KG1 (cell line): ENCODE measurements around the gene ZFR2.

Experiments
- DNase-seq: peaks from one replicate; lab custom pipeline; 2025; lab: John Stamatoyannopoulos, UW

ZFR2 gene

GRCh38 chr19:3813473-3814392 lies 55.1 kb downstream of the ZFR2 start:
- no peak for DNase-seq

GRCh38 chr19:3810708-3811355 lies 58.0 kb downstream of the ZFR2 start:
- DNase-seq, result no peak

- no peak for DNase-seq
These were observed 58.7 kb downstream of the ZFR2 start for GRCh38 chr19:3809881-3810707.

GRCh38 chr19:3808420-3809143 lies 60.3 kb downstream of the ZFR2 start:
- DNase-seq, result no peak

- DNase-seq, result no peak
These were observed 61.1 kb downstream of the ZFR2 start for GRCh38 chr19:3807574-3808354.

GRCh38 chr19:3807131-3807480 lies 61.7 kb downstream of the ZFR2 start:
- DNase-seq, result no peak

- no peak for DNase-seq
These were observed 63.0 kb downstream of the ZFR2 start for GRCh38 chr19:3805859-3806258.

- no peak for DNase-seq
These were observed 64.4 kb downstream of the ZFR2 start for GRCh38 chr19:3804429-3804828.

- no peak for DNase-seq
These were observed 64.9 kb downstream of the ZFR2 start for GRCh38 chr19:3803986-3804385.

- no peak for DNase-seq
These were observed 65.5 kb downstream of the ZFR2 start for GRCh38 chr19:3803114-3803888.

- DNase-seq, result no peak
These were observed 67.3 kb downstream of the ZFR2 start for GRCh38 chr19:3801412-3802096.

GRCh38 chr19:3800996-3801395 lies 67.8 kb downstream of the ZFR2 start:
- DNase-seq, result no peak

- DNase-seq, result peak; percentile 30
These were observed 70.7 kb downstream of the ZFR2 start for GRCh38 chr19:3798137-3798536.

- DNase-seq, result no peak
These were observed 72.5 kb downstream of the ZFR2 start for GRCh38 chr19:3796358-3796757.

- DNase-seq, result no peak
These were observed 75.0 kb downstream of the ZFR2 start for GRCh38 chr19:3793799-3794198.

- no peak for DNase-seq
These were observed 76.7 kb downstream of the ZFR2 start for GRCh38 chr19:3792114-3792513.

- no peak for DNase-seq
These were observed 77.9 kb downstream of the ZFR2 start for GRCh38 chr19:3790941-3791340.

GRCh38 chr19:3790209-3790734 lies 78.6 kb downstream of the ZFR2 start:
- DNase-seq, result no peak

- no peak for DNase-seq
These were observed 79.7 kb downstream of the ZFR2 start for GRCh38 chr19:3788996-3789778.
